ENCODE measurements around the gene SULF2.

SULF2 gene

DNA sequence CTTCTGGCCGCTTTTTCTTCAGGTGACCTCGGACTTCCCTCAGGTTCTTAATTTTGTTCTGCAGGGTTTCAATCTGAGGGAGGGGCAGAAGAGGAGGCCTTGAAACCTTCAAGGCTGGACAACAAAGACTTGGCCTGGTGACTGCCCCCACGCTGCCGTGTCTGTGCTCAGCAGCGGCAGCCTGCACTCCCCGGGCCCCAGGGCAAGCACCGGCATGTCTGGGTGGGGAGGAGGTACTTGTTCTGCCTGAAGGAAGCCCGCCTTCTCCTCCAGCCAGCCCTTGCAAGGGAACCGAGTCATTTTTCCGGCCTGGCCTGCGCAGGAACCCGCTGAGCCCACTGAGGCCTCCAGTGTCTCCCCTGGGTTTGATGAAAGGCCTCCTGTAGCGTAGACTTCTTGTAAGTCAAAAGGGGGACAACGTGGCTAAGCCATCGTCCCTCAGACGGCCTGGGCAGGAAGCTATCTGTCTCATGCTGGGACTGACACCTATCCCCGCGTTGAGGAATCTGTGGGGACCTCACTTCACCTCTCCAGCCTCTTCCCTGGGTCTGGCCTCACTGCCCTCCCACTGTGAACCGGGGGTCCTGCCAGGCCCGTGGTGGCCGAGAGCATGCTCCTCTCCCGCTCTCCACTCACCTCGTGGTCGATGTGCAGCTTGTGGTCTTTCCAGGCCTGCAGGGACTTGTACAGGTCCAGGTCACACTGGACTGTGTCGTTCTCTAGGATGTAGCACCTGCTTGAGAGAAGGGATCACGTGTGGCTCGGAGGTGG lies 119.9 kb downstream of the SULF2 start:
- Mint-ChIP-seq H3K9me3 (no peaks in the 10 kb centered on the region), H3K27me3 (no peaks in the 10 kb centered on the region), H3K4me3 (no peak overlapping the region), H3K36me3 (peaks cover 22% of the 10 kb centered on the region), H3K27ac (no peak overlapping the region), H3K4me1 (peaks cover 49% of the 10 kb centered on the region)
- no peak for ATAC-seq

GRCh38 chr20:47664744-47665143 lies 120.5 kb downstream of the SULF2 start:
- Mint-ChIP-seq H3K27ac (peak overlapping the region; percentile 7), H3K27me3 (no peaks in the 10 kb centered on the region), H3K36me3 (peaks cover 22% of the 10 kb centered on the region), H3K4me1 (peaks cover 49% of the 10 kb centered on the region), H3K4me3 (no peak overlapping the region), H3K9me3 (no peaks in the 10 kb centered on the region)
- no peak for ATAC-seq

DNA sequence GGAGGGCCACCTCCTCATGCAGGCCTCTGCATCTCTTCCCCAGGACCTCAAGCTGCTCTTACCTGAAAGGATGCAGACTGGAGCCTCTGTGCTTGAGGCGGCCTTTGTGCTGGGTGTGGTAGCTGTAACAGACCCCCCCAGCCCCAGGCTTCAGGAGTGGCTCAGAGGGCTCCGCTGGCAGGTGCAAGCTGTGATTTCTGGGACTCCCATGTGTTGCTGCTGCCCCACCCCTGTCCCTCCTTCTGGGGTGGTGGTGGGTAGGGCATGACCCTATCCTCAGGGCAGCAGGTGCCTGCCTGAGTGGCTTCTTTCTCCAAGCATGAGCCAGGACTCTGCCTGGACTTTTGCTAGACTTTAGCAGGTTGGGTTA lies 121.2 kb downstream of the SULF2 start:
- H3K4me3 Mint-ChIP-seq, result no peak overlapping the region
- H3K4me1 Mint-ChIP-seq, result peaks cover 48% of the 10 kb centered on the region
- H3K27ac Mint-ChIP-seq, result peak overlapping the region; percentile 7
- H3K27me3 Mint-ChIP-seq, result no peaks in the 10 kb centered on the region
- peaks cover 22% of the 10 kb centered on the region for H3K36me3 Mint-ChIP-seq
- H3K9me3 Mint-ChIP-seq, result no peaks in the 10 kb centered on the region
- no peak for ATAC-seq

GRCh38 chr20:47663354-47664067 lies 121.8 kb downstream of the SULF2 start:
- no peaks in the 10 kb centered on the region for H3K9me3 Mint-ChIP-seq
- no peaks in the 10 kb centered on the region for H3K27me3 Mint-ChIP-seq
- H3K27ac Mint-ChIP-seq, result peak overlapping the region; percentile 12
- H3K36me3 Mint-ChIP-seq, result peaks cover 23% of the 10 kb centered on the region
- peak; percentile 72 for ATAC-seq
- no peak overlapping the region for H3K4me3 Mint-ChIP-seq
- H3K4me1 Mint-ChIP-seq, result peaks cover 42% of the 10 kb centered on the region

GRCh38 chr20:47662483-47663353 lies 122.6 kb downstream of the SULF2 start:
- H3K4me3 Mint-ChIP-seq, result no peak overlapping the region
- no peaks in the 10 kb centered on the region for H3K9me3 Mint-ChIP-seq
- H3K27ac Mint-ChIP-seq, result peak overlapping the region; percentile 12
- no peak for ATAC-seq
- H3K4me1 Mint-ChIP-seq, result peaks cover 34% of the 10 kb centered on the region
- peaks cover 31% of the 10 kb centered on the region for H3K36me3 Mint-ChIP-seq
- H3K27me3 Mint-ChIP-seq, result no peaks in the 10 kb centered on the region

DNA sequence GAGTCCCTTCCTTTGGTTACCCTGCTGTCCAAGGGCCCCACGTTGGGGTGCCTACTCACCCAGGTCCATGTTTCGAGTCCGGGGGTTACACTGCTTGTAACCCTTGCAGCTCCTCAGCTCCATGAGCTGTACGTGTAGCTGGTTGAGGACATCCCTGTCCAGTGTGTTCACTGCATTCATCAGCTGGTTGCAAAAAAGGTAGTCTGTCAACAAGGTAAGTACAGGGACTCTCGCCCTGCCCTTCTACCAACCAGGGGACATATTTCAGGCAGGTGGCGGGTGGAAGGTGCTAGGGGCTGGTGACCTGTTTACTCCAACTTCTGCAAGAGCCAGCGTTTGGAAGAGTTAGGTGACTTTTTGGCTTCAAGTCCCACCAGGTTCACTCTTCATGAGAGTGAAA lies 123.6 kb downstream of the SULF2 start:
- H3K9me3 Mint-ChIP-seq, result no peaks in the 10 kb centered on the region
- H3K36me3 Mint-ChIP-seq, result peaks cover 31% of the 10 kb centered on the region
- no peak overlapping the region for H3K4me3 Mint-ChIP-seq
- peaks cover 28% of the 10 kb centered on the region for H3K4me1 Mint-ChIP-seq
- no peaks in the 10 kb centered on the region for H3K27me3 Mint-ChIP-seq
- no peak for ATAC-seq
- H3K27ac Mint-ChIP-seq, result peak overlapping the region; percentile 75

DNA sequence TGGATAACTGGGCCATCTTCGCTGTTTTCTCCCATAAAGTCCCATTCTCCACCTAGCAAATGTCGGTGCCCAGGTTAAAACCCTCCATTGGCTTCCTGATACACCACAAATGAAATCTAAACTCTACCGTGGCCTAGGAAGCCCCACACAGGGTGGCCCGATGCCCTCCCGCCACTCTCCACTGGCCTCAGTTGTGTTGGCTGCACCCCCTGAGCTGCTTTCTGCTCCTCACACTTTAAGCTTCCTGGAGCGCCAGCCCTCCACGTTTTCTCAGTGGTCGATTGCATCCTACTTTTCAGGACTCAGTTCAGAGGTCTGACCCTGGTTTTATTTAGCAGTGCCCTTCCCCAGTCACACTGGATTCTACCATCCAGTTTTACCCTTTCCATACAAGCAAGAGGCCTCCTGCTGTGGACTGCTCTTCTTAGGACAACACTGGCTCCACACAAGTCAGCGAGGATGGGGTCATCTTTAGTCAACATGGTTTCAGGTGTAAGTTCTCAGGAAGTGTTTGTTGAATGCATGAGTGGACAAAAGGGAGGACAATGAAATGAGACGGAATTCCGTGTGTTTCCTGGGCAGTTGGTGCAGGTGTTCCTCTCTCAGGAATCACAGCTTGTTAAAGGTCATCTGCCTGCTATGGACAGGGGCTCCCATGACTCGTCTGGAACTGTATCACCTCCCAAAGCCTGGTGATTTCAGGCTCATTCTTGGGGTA lies 124.1 kb downstream of the SULF2 start:
- Mint-ChIP-seq H3K4me3 (no peak overlapping the region), H3K36me3 (peaks cover 32% of the 10 kb centered on the region)

DNA sequence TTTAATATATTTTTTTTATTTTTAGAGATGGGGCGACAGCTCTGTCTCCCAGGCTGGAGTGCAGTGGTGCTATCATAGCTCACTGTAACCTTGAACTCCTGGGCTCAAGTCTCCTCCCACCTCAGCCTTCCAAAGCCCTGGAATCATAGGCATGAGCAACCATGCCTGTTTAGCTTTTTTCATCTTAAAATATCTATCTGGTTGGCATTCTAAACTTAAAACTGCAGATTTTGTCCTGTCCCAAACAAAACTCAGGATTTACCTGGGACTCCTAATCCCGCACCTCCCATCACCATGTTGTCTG lies 124.7 kb downstream of the SULF2 start:
- Mint-ChIP-seq H3K36me3 (peaks cover 38% of the 10 kb centered on the region), H3K27me3 (no peaks in the 10 kb centered on the region), H3K4me1 (peaks cover 25% of the 10 kb centered on the region), H3K9me3 (no peaks in the 10 kb centered on the region), H3K27ac (peak overlapping the region; percentile 75), H3K4me3 (no peak overlapping the region)
- no peak for ATAC-seq

More for the DNA sequence above, 124.1 kb downstream of the SULF2 start:
- H3K4me1 Mint-ChIP-seq, result peaks cover 25% of the 10 kb centered on the region
- ATAC-seq, result no peak
- no peaks in the 10 kb centered on the region for H3K27me3 Mint-ChIP-seq
- no peaks in the 10 kb centered on the region for H3K9me3 Mint-ChIP-seq
- peak overlapping the region; percentile 75 for H3K27ac Mint-ChIP-seq

- no peak overlapping the region for H3K27ac Mint-ChIP-seq
- no peak for ATAC-seq
- H3K4me3 Mint-ChIP-seq, result no peak overlapping the region
- H3K9me3 Mint-ChIP-seq, result no peaks in the 10 kb centered on the region
- peaks cover 25% of the 10 kb centered on the region for H3K4me1 Mint-ChIP-seq
- H3K36me3 Mint-ChIP-seq, result peaks cover 42% of the 10 kb centered on the region
- no peaks in the 10 kb centered on the region for H3K27me3 Mint-ChIP-seq
Observed at GRCh38 chr20:47659904-47660601, 125.2 kb downstream of the SULF2 start.

DNA sequence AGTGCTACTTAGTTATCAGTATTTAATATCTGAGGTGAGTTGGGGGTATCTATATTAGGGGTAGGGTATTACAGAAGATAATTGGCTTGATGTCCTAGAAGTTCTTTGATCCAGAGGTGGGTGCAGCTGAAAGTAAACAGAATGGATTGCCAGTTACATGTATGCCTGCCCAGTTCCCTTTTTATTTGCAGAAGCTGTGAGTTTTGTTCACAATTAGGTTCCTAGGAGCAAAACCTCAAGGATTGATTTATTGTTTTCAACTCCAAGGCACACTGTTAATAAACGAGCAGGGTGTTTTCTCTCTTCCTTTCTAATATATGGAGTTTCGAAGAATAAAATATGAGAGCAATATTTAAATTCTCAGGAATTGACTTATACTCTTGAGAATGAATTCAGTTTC lies 129.0 kb downstream of the SULF2 start:
- no peaks in the 10 kb centered on the region for H3K9me3 Mint-ChIP-seq
- no peak overlapping the region for H3K27ac Mint-ChIP-seq
- H3K36me3 Mint-ChIP-seq, result peaks cover 44% of the 10 kb centered on the region

DNA sequence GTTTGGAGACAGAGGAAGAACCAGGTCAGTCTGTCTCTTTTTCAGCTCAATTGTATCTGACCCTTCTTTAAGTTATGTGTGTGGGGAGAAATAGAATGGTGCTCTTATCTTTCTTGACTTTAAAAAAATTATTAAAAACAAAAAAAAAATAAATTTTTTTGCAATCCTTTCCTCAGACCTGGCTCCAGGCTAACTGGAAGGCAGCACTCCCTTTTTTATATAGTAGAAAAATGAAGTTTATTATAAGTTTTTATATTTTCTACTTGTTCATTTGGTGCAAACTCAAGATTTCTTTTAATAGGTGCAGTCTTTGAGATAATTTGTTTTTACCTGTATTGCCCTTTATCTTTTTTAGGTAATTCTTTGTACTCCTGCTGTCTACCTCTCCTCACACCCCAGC lies 129.6 kb downstream of the SULF2 start:
- Mint-ChIP-seq H3K9me3 (no peaks in the 10 kb centered on the region), H3K36me3 (peaks cover 43% of the 10 kb centered on the region), H3K4me1 (peaks cover 2% of the 10 kb centered on the region), H3K4me3 (no peak overlapping the region), H3K27me3 (no peaks in the 10 kb centered on the region), H3K27ac (no peak overlapping the region)
- ATAC-seq, result no peak

More for the DNA sequence above, 129.0 kb downstream of the SULF2 start:
- Mint-ChIP-seq H3K27me3 (no peaks in the 10 kb centered on the region), H3K4me1 (peaks cover 9% of the 10 kb centered on the region), H3K4me3 (no peak overlapping the region)
- no peak for ATAC-seq

DNA sequence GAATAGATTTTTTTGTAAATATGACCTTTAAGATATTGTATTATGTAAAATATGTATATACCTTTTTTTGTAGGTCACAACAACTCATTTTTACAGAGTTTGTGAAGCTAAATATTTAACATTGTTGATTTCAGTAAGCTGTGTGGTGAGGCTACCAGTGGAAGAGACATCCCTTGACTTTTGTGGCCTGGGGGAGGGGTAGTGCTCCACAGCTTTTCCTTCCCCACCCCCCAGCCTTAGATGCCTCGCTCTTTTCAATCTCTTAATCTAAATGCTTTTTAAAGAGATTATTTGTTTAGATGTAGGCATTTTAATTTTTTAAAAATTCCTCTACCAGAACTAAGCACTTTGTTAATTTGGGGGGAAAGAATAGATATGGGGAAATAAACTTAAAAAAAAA lies 130.9 kb downstream of the SULF2 start:
- no peaks in the 10 kb centered on the region for H3K27me3 Mint-ChIP-seq
- no peaks in the 10 kb centered on the region for H3K9me3 Mint-ChIP-seq
- no peaks in the 10 kb centered on the region for H3K4me1 Mint-ChIP-seq
- H3K4me3 Mint-ChIP-seq, result no peak overlapping the region
- H3K27ac Mint-ChIP-seq, result no peak overlapping the region
- H3K36me3 Mint-ChIP-seq, result peaks cover 49% of the 10 kb centered on the region
- no peak for ATAC-seq

DNA sequence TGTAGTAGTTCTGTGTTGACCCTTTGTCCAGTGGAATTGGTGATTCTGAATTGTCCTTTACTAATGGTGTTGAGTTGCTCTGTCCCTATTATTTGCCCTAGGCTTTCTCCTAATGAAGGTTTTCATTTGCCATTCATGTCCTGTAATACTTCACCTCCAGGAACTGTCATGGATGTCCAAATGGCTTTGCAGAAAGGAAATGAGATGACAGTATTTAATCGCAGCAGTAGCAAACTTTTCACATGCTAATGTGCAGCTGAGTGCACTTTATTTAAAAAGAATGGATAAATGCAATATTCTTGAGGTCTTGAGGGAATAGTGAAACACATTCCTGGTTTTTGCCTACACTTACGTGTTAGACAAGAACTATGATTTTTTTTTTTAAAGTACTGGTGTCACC lies 131.4 kb downstream of the SULF2 start:
- no peak for ATAC-seq
- H3K4me1 Mint-ChIP-seq, result no peaks in the 10 kb centered on the region
- H3K9me3 Mint-ChIP-seq, result no peaks in the 10 kb centered on the region
- no peaks in the 10 kb centered on the region for H3K27me3 Mint-ChIP-seq
- H3K27ac Mint-ChIP-seq, result no peak overlapping the region
- peaks cover 52% of the 10 kb centered on the region for H3K36me3 Mint-ChIP-seq
- H3K4me3 Mint-ChIP-seq, result no peak overlapping the region

DNA sequence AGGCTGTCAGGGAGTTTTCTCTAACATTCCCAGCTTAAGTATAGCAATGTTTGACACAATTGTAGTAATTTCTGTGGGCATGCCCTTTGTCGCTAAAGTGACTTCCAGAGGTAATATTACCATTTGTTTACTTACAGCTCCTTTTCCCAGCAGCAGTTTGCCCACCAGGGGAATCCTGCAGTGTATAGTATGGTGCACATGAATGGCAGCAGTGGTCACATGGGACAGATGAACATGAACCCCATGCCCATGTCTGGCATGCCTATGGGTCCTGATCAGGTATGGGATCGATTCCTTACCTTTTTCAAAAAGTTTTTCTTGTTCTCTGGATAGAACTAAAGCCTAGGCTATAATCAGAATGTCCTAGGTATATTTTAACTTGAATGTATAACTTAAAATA lies 132.5 kb downstream of the SULF2 start:
- H3K27me3 Mint-ChIP-seq, result no peaks in the 10 kb centered on the region
- H3K27ac Mint-ChIP-seq, result no peak overlapping the region
- no peak for ATAC-seq

More for the DNA sequence above, 132.5 kb downstream of the SULF2 start:
- Mint-ChIP-seq H3K4me1 (no peaks in the 10 kb centered on the region), H3K4me3 (no peak overlapping the region), H3K9me3 (no peaks in the 10 kb centered on the region), H3K36me3 (peaks cover 55% of the 10 kb centered on the region)

Data from stimulated activated memory B cell treated with anti-CD40 and anti-IgM and Interleukin-4, amounts not matched to agents 10 μg/mL and 1 μg/mL and 100 μg/mL, for 72 hours (primary cell).